Cardiac fibroblast (primary cell): ENCODE data around the gene BTG4.

Source experiments
- DNase-seq, 2 donors: peaks; one replicate each; pipeline versions ENCODE4 v3.0.0 to v3.0.0-alpha.2; 2010; ENCODE audit warnings: low read depth in 2 of 2
- H3K4me3 ChIP-seq, 2 donors: replicated peaks in 1 of 2; 1 replicate in 1 of 2; 2 replicates in 1 of 2; pipeline ENCODE4 v1.5.1; 2011; ENCODE audit warnings: low read depth in 2 of 2, low read length in 2 of 2, mild to moderate bottlenecking in 2 of 2, moderate library complexity in 1 of 2
- CTCF ChIP-seq: IDR thresholded peaks from one replicate; pipeline ENCODE4 v1.5.1; 2011; ENCODE audit warnings: low read depth, mild to moderate bottlenecking, low read length, inconsistent platforms

Gene BTG4

GRCh38 chr11:111526501-111526900, 14.3 kb upstream of the BTG4 start:
- no peak for TF ChIP-seq CTCF
- DNase-seq = peak in 1 of 2 donors; percentile 86
- H3K4me3 ChIP-seq = no peak overlapping the region

DNA sequence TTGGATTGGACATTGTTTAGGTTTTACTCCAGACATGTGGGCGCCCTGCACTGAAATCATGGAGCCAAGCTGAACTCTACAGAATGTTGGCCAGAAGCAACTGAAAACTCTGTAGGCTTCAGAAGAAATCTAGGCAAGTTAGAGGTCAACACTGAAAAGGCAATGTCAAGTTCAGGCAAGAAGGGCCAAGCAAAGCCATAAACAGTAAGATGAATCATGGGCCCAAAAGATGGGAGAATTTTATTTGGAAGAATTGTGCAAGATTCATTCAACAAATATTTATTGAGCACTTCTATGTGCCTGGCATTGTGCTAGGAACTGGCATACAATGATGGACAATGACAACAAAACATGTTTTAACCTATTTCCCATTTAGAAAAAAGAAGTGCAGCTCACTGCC, 13.3 kb upstream of the BTG4 start:
- no peak for TF ChIP-seq CTCF
- no peak overlapping the region for H3K4me3 ChIP-seq
- DNase-seq = no peak

- DNase-seq = peak in 1 of 2 donors; percentile 23
- TF ChIP-seq CTCF = no peak
- H3K4me3 ChIP-seq = no peak overlapping the region
Observed at GRCh38 chr11:111524056-111524455, 11.9 kb upstream of the BTG4 start.

DNA sequence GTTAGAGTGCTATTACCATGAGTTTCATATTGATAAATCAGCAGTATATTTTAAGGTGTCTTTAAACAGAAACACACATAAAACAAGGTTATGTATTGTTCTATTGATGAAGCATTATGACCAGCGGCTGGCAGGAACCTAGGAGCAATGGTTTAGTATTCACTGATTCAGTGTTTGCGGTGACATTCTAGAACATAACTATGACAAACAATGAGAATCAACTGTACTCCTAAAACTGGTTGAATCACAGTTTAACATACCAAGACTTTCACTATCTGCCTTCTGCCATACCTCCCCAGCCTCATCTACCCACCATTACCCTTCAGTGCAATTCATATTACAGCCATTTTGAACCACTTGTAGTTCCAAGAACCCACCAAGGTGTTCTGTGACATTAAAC, 11.2 kb upstream of the BTG4 start:
- no peak for TF ChIP-seq CTCF

GRCh38 chr11:111522426-111522825, 10.2 kb upstream of the BTG4 start:
- no peak for TF ChIP-seq CTCF
- DNase-seq = no peak
- H3K4me3 ChIP-seq = no peak overlapping the region

More for the DNA sequence above, 11.2 kb upstream of the BTG4 start:
- DNase-seq = no peak
- H3K4me3 ChIP-seq = no peak overlapping the region

GRCh38 chr11:111521135-111521534, 8.9 kb upstream of the BTG4 start:
- H3K4me3 ChIP-seq = no peak overlapping the region
- TF ChIP-seq CTCF = no peak
- no peak for DNase-seq

DNA sequence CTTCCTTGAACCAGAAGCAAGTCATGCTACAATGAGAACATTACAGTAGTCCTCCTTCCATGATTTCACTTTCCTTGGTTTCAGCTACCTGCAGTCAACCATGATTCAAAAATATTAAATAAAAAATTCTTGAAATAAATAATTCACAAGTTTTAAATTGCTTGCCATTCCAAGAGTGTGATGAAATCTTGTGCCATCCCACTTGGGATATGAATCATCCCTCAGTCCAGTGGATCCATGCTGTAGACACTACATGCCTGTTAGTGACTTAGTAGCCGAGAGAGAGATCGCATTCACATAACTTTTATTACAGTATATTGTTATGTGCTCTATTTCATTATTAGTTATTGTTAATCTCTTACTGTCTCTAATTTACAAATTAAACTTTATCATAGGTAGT, 8.4 kb upstream of the BTG4 start:
- H3K4me3 ChIP-seq = no peak overlapping the region
- TF ChIP-seq CTCF = no peak
- peak; percentile 17 to 65 for DNase-seq
